RWPE1 (cell line): Measurements from ENCODE around the gene IRF9.

Experiments used
- CTCF ChIA-PET: fragments of 350-600 bp; sonication (Branson Sonifier 250); formaldehyde crosslinking; extraction: SDS; loops from one replicate; lab custom pipeline; 2021; lab: Yijun Ruan, JAX
- POLR2A ChIA-PET: fragments of 400-600 bp; formaldehyde crosslinking; extraction: SDS; loops from one replicate; lab custom pipeline; 2020; ENCODE audit warnings: antibody characterized with exemption; ENCODE audit not compliant: low non-redundant PET; lab: Yijun Ruan, JAX
- DNase-seq: peaks from one replicate; pipeline ENCODE4 v3.0.0; 2012; ENCODE audit warnings: low spot score
- H3K27ac ChIP-seq: fragments of 450-650 bp; 2 replicates; pipeline ENCODE4 v1.5.1; 2017
- CTCF ChIP-seq: fragments of 450-650 bp; conservative IDR thresholded peaks from 2 replicates; pipeline ENCODE4 v1.5.1; 2017; ENCODE audit warnings: low read depth, mild to moderate bottlenecking

IRF9 gene

DNA sequence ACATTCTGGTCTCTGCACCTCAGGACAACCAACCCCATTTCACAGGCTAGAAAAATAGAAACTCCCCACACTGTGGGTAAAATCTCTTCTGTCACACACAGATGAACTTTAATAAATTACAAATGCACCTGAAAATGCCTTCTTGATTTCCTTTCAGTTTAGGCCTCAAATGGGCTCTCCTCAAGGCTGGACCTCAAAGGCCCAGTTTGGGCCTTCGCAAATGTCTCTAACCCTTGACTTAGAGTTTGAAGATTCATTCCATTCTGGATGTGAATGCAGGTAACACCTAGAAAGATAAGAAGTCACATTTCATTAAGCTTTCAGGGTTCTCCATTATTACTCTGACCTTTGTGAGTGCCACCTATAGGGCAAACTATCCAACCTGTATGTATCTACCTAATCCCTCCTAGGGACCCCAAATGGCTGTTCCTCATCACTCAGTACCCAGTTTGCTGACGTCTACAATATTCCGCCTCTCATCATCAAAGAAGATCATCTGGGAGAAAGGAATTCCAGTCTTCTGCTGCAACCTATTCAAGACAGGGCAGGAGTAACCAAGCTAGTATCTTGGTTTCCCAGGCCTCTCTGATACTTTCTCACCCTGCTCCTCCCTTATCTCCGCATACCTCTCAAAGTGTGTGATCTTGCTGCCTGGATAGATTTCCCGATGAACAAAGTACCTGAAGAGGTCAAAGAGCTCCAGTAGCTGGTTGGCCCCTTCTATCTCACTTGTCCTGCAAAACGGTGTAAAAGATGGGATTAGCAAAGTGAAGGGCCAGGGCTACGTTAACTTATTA, 53.0 kb downstream of the IRF9 start:
- ChIA-PET CTCF (interaction anchor here (0.5 to 0.6 kb wide), 2 partner anchors 10 to 53 kb away, joined by 3 to 8 read pairs; partner anchors contain the start of gene IRF9), POLR2A (interaction anchor here (1.1 kb wide), 1 partner anchor 28 kb away, joined by 4 read pairs; no protein-coding TSS in a partner anchor)
- TF ChIP-seq CTCF, result no peak
- peak overlapping the region; percentile 96 for H3K27ac ChIP-seq
- no peak for DNase-seq

GRCh38 chr14:24215495-24216344, 54.7 kb downstream of the IRF9 start, which contains the start of gene MDP1:
TSS of gene MDP1 (minus strand) at chr14:24216066. CDS start at chr14:24215955, 111 bp downstream.
- peak; percentile 73 for TF ChIP-seq CTCF
- peak; percentile 85 for DNase-seq
- POLR2A ChIA-PET, result no interaction called here
- CTCF ChIA-PET, result interaction anchor here (1.0 to 1.2 kb wide), 2 partner anchors 17 to 27 kb away, joined by 3 read pairs; partner anchors contain the start of genes GMPR2 and IPO4
- peak within 1 kb of the TSS; percentile 94 for H3K27ac ChIP-seq
